ENCODE results near the gene TAF9B. TPM values are rescaled to one million over a fixed set of nuclear protein-coding genes. Genes with fewer than 3 reads are reported as not detected.
A peak's percentile ranks its signal among the peaks of the same experiment; 100 is the strongest.

TAF9B gene
- polyA plus RNA-seq, 1 donor (not counting 4 experiments of a cell fraction or from before 2014, with no cell fraction given) = 20.4 TPM

- Histone ChIP-seq H4K20me1 (ENCODE audit: control insufficient read depth, extremely low read depth, insufficient read depth, low read length) (peaks cover 9% of the 10 kb centered on the region), H3K27me3 (ENCODE audit: control insufficient read depth, extremely low read depth, insufficient read depth, low read length) (no peaks in the 10 kb centered on the region), H3K9me1 (ENCODE audit: control insufficient read depth, extremely low read depth, insufficient read depth, low read length) (no peaks in the 10 kb centered on the region), H3K9me3 (ENCODE audit: control insufficient read depth, low read depth, low read length) (no peaks in the 10 kb centered on the region), H3K27ac (ENCODE audit: control insufficient read depth, insufficient read depth, low read length) (no peak overlapping the region), H2AFZ (ENCODE audit: control insufficient read depth, low read length) (no peak overlapping the region), H3K9ac (ENCODE audit: control insufficient read depth, extremely low read depth, insufficient read depth, low read length) (no peak overlapping the region), H3K4me3 (ENCODE audit: control insufficient read depth in 2 of 3, extremely low read depth in 1 of 3, insufficient read depth in 2 of 3, low read depth in 1 of 3, low read length in 3 of 3) (no peak overlapping the region), H3K4me1 (ENCODE audit: control insufficient read depth, extremely low read depth, insufficient read depth, low read length) (peaks cover 16% of the 10 kb centered on the region), H3K79me2 (ENCODE audit: control insufficient read depth, insufficient read depth, low read length) (peaks cover 89% of the 10 kb centered on the region), H3K36me3 (ENCODE audit: control insufficient read depth in 2 of 2, extremely low read depth in 1 of 2, insufficient read depth in 2 of 2, low read length in 2 of 2) (peaks cover 0 to 9% of the 10 kb centered on the region in 2 experiments), H3K4me2 (ENCODE audit: control insufficient read depth, extremely low read depth, insufficient read depth, low read depth, low read length) (no peak overlapping the region)
- FAIRE-seq (no peak), DNase-seq (ENCODE audit: low read depth, low spot score) (no peak)
- dilution Hi-C loops (cut with MboI; ENCODE audit: extremely low pct_ligation_motif_present, low sequenced_read_pairs) = no loop called here
- no peak for TF ChIP-seq EZH2 (IDR thresholded peaks at IDR 0.05; ENCODE audit: low read length)
- no peak for TF ChIP-seq CTCF (optimal IDR thresholded peaks at IDR 0.05 in 1 of 3, IDR thresholded peaks at IDR 0.05 in 1 of 3, conservative IDR thresholded peaks at IDR 0.05 in 1 of 3; ENCODE audit: extremely low read depth in 1 of 3, insufficient read depth in 2 of 3, low read length in 3 of 3)
Observed at GRCh38 chrX:78109458-78109857, 30.0 kb downstream of the TAF9B start.

GRCh38 chrX:78106651-78106986 is 32.8 kb downstream of the TAF9B start:
- H3K9me3 ChIP-seq (ENCODE audit: control insufficient read depth, low read depth, low read length) = no peaks in the 10 kb centered on the region
- no peak for TF ChIP-seq CTCF (optimal IDR thresholded peaks at IDR 0.05 in 1 of 3, IDR thresholded peaks at IDR 0.05 in 1 of 3, conservative IDR thresholded peaks at IDR 0.05 in 1 of 3; ENCODE audit: extremely low read depth in 1 of 3, insufficient read depth in 2 of 3, low read length in 3 of 3)
- TF ChIP-seq EZH2 (IDR thresholded peaks at IDR 0.05; ENCODE audit: low read length) = no peak
- peaks cover 7% of the 10 kb centered on the region for H4K20me1 ChIP-seq (ENCODE audit: control insufficient read depth, extremely low read depth, insufficient read depth, low read length)
- H3K4me2 ChIP-seq (ENCODE audit: control insufficient read depth, extremely low read depth, insufficient read depth, low read depth, low read length) = peak overlapping the region; percentile 42
- H3K9me1 ChIP-seq (ENCODE audit: control insufficient read depth, extremely low read depth, insufficient read depth, low read length) = no peaks in the 10 kb centered on the region
- peaks cover 16% of the 10 kb centered on the region for H3K4me1 ChIP-seq (ENCODE audit: control insufficient read depth, extremely low read depth, insufficient read depth, low read length)
- H3K27me3 ChIP-seq (ENCODE audit: control insufficient read depth, extremely low read depth, insufficient read depth, low read length) = no peaks in the 10 kb centered on the region
- peaks cover 68% of the 10 kb centered on the region for H3K79me2 ChIP-seq (ENCODE audit: control insufficient read depth, insufficient read depth, low read length)
- FAIRE-seq = no peak
- dilution Hi-C loops (cut with MboI; ENCODE audit: extremely low pct_ligation_motif_present, low sequenced_read_pairs) = no loop called here
- H3K27ac ChIP-seq (ENCODE audit: control insufficient read depth, insufficient read depth, low read length) = no peak overlapping the region
- no peaks in the 10 kb centered on the region for H3K36me3 ChIP-seq (ENCODE audit: control insufficient read depth in 2 of 2, extremely low read depth in 1 of 2, insufficient read depth in 2 of 2, low read length in 2 of 2)
- no peak for DNase-seq (ENCODE audit: low read depth, low spot score)
- H3K4me3 ChIP-seq (ENCODE audit: control insufficient read depth in 2 of 3, extremely low read depth in 1 of 3, insufficient read depth in 2 of 3, low read depth in 1 of 3, low read length in 3 of 3) = peak overlapping the region in 2 of 3 experiments; percentile 19 to 79
- H2AFZ ChIP-seq (ENCODE audit: control insufficient read depth, low read length) = no peak overlapping the region
- H3K9ac ChIP-seq (ENCODE audit: control insufficient read depth, extremely low read depth, insufficient read depth, low read length) = no peak overlapping the region

Data from keratinocyte (primary cell).